Small intestine (tissue), 7 donors: ENCODE results near the gene ZNRF3. TPM values are rescaled to one million over a fixed set of nuclear protein-coding genes. Genes with fewer than 3 reads are reported as not detected.

ENCODE experiments used
- DNase-seq, 2 donors: peaks; one replicate each; pipeline versions ENCODE4 v3.0.0 to v3.0.0-alpha.2; 2013
- FAIRE-seq: peaks from 2 replicates; lab custom pipeline; 2012; peaks lifted over from hg19 to GRCh38; lab: Jason Lieb, UNC
- H3K27ac ChIP-seq, 3 donors: one replicate each; pipeline ENCODE4 v1.5.1; 2013; ENCODE audit warnings: low read length in 2 of 3, mild to moderate bottlenecking in 2 of 3, control low read depth in 1 of 3, inconsistent platforms in 1 of 3, low read depth in 1 of 3, moderate library complexity in 1 of 3
- H3K27me3 ChIP-seq, 3 donors: one replicate each; pipeline ENCODE4 v1.6.1; 2013; ENCODE audit warnings: low read length in 3 of 3, inconsistent platforms in 1 of 3; ENCODE audit not compliant: control insufficient read depth in 3 of 3, insufficient read depth in 3 of 3
- H3K36me3 ChIP-seq, 3 donors: one replicate each; pipeline ENCODE4 v1.6.1; 2013; ENCODE audit warnings: low read length in 3 of 3, inconsistent platforms in 1 of 3, low read depth in 1 of 3, mild to moderate bottlenecking in 1 of 3, moderate library complexity in 1 of 3; ENCODE audit not compliant: control insufficient read depth in 3 of 3, insufficient read depth in 2 of 3
- H3K4me1 ChIP-seq, 3 donors: one replicate each; pipeline ENCODE4 v1.6.1; 2013; ENCODE audit warnings: low read length in 2 of 3, inconsistent platforms in 1 of 3, low read depth in 1 of 3, mild to moderate bottlenecking in 1 of 3, moderate library complexity in 1 of 3; ENCODE audit not compliant: control insufficient read depth in 3 of 3, insufficient read depth in 2 of 3
- H3K4me3 ChIP-seq, 3 donors: one replicate each; pipeline ENCODE4 v1.5.1; 2013; ENCODE audit warnings: low read length in 3 of 3, control low read depth in 1 of 3, inconsistent platforms in 1 of 3, low read depth in 1 of 3, mild to moderate bottlenecking in 1 of 3, moderate library complexity in 1 of 3
- H3K9me3 ChIP-seq, 2 donors: one replicate each; pipeline ENCODE4 v1.6.1; 2013; ENCODE audit warnings: low read depth in 1 of 2, low read length in 1 of 2; ENCODE audit not compliant: control insufficient read depth in 2 of 2, insufficient read depth in 1 of 2
- WGBS, 3 donors: extraction: QIAGEN DNeasy Blood & Tissue Kit; methylation state at CpG; one replicate each; pipeline ENCODE4 v1.1.7; 2013; 5-methylcytosine and 5-hydroxymethylcytosine counted together
- polyA plus RNA-seq, 4 donors: library from polyadenylated mRNA; stranded (reverse) in 3 of 4; unstranded in 1 of 4; fragments of 200-250 nt in 3 of 4; fragments of 120-200 nt in 1 of 4; gene quantifications; one replicate each; pipeline versions ENCODE4 v1.2.1 to v1.2.3, GENCODE V29; 2013
- donor health status: healthy with polysubstance abuse.
- donor health status: control.
- donor health status: control.
- donor health status: Bipolar disorder and iron deficiency.
- donor health status: healthy.

ZNRF3 gene
- polyA plus RNA-seq, 4 donors = 0.22 to 9.1 (median 4.2) TPM

- H3K27ac ChIP-seq = no peak overlapping the region
- FAIRE-seq = no peak
These were observed 94.8 kb downstream of the ZNRF3 start for GRCh38 chr22:28978158-28978557.

GRCh38 chr22:28978863-28979796 lies 95.8 kb downstream of the ZNRF3 start:
- WGBS, 3 donors = 44 to 74% (median 56%) methylated on average over 4 of the region's 4 CpGs
- no peak overlapping the region for H3K27ac ChIP-seq
- H3K4me1 ChIP-seq = peaks cover 3 to 17% (median 5%) of the 10 kb centered on the region in 3 donors
- FAIRE-seq = no peak
- H3K27me3 ChIP-seq = no peaks in the 10 kb centered on the region
- no peak overlapping the region for H3K4me3 ChIP-seq
- DNase-seq = peak in 1 of 2 donors; percentile 53
- peaks cover 0 to 3% (median 0%) of the 10 kb centered on the region in 3 donors for H3K36me3 ChIP-seq
- H3K9me3 ChIP-seq = no peaks in the 10 kb centered on the region

More at GRCh38 chr22:28978158-28978557, 94.8 kb downstream of the ZNRF3 start:
- Histone ChIP-seq H3K9me3 (no peaks in the 10 kb centered on the region), H3K36me3 (peaks cover 0 to 3% (median 0%) of the 10 kb centered on the region in 3 donors), H3K4me3 (no peak overlapping the region), H3K27me3 (no peaks in the 10 kb centered on the region), H3K4me1 (peaks cover 3 to 17% (median 5%) of the 10 kb centered on the region in 3 donors)
- WGBS, 3 donors = 45 to 57% (median 49%) methylated on average over 6 of the region's 6 CpGs
- DNase-seq = no peak

DNA sequence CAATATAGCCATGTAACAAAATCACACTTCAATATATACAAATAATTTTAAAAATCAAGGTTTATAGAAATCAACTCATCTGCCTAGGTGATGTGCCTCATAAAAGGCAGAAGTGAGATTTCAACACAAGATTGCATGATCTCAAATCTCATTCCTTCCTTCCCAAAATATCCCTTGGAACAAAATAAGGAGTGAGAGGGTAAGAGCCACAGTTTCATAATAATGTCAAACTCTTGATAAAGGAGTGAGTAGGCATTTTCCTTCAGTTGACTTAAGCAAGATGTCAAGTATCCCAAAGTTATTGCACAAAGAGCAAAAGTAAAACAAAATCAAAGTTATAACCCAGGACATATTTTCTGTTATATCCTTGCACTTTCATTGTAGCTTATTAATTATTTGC lies 97.0 kb downstream of the ZNRF3 start:
- no peak overlapping the region for H3K27ac ChIP-seq
- no peaks in the 10 kb centered on the region for H3K27me3 ChIP-seq
- DNase-seq (no peak), FAIRE-seq (no peak)
- H3K4me3 ChIP-seq = no peak overlapping the region
- peaks cover 3 to 17% (median 5%) of the 10 kb centered on the region in 3 donors for H3K4me1 ChIP-seq
- H3K36me3 ChIP-seq = peaks cover 0 to 4% (median 0%) of the 10 kb centered on the region in 3 donors
- peaks cover 0 to 3% of the 10 kb centered on the region in 2 donors for H3K9me3 ChIP-seq

DNA sequence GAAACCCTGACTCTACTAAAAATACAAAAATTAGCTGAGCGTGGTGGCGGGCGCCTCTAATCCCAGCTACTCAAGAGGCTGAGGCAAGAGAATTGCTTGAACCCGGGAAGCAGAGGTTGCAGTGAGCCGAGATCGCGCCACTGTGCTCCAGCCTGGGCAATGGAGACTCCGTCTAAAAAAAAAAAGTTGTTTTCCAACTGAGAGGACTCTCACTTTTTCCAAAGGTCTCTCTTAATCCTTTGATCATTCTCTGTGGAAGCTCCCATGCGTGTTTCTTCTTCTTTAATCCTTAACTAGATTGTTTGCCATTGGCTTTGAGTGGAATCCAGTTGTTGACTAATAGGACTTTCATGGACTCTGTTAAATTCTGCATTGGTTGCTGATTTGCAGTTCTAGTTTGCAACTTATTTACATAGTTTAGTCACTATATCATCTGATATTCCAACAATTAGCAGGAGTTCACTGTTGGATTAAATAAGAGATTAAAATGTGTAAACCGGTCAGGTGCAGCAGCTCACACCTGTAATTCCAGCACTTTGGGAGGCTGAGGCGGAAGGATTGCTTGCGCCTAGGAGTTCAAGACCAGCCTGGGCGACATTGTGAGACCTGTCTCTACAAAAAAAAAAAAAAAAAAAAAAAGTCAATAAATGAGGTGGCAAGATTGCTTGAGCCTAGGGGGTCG lies 98.6 kb downstream of the ZNRF3 start:
- Histone ChIP-seq H3K4me3 (no peak overlapping the region), H3K27ac (no peak overlapping the region), H3K9me3 (peaks cover 0 to 9% of the 10 kb centered on the region in 2 donors), H3K36me3 (peaks cover 0 to 7% (median 0%) of the 10 kb centered on the region in 3 donors), H3K4me1 (peaks cover 3 to 14% (median 5%) of the 10 kb centered on the region in 3 donors), H3K27me3 (no peaks in the 10 kb centered on the region)
- WGBS, 3 donors = 87 to 92% (median 88%) methylated on average over 14 of the region's 14 CpGs
- DNase-seq (no peak), FAIRE-seq (no peak)

DNA sequence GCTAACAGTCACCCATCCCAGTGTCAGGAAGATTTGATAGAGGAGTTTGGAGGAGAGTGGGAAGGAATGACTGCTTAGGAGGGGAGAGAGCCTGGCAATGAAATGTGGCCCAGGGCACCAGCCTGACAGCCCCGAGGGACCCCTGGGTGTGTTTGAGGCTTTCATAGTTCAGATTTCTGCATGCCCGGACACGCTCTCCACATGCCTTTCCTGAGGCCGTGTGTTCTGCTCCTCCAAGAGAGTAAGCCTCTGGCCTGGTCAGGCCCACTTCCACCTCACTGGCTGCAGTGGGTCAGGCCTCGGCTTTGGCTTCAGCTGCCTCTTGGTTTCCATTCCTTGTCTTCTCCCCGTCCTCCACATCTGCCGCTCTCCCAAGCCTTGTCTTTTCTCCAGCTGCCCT lies 99.8 kb downstream of the ZNRF3 start:
- no peaks in the 10 kb centered on the region for H3K27me3 ChIP-seq
- peaks cover 0 to 9% of the 10 kb centered on the region in 2 donors for H3K9me3 ChIP-seq
- no peak overlapping the region for H3K27ac ChIP-seq
- WGBS, 3 donors = 91 to 95% (median 94%) methylated on average over 7 of the region's 7 CpGs
- FAIRE-seq (no peak), DNase-seq (no peak)
- H3K36me3 ChIP-seq = peaks cover 0 to 11% (median 0%) of the 10 kb centered on the region in 3 donors
- peaks cover 3 to 8% (median 5%) of the 10 kb centered on the region in 3 donors for H3K4me1 ChIP-seq
- no peak overlapping the region for H3K4me3 ChIP-seq

- no peaks in the 10 kb centered on the region for H3K27me3 ChIP-seq
- H3K36me3 ChIP-seq = peaks cover 0 to 15% (median 0%) of the 10 kb centered on the region in 3 donors
- peaks cover 0 to 9% of the 10 kb centered on the region in 2 donors for H3K9me3 ChIP-seq
- peaks cover 3 to 8% (median 5%) of the 10 kb centered on the region in 3 donors for H3K4me1 ChIP-seq
- H3K27ac ChIP-seq = no peak overlapping the region
- no peak for DNase-seq
- no peak overlapping the region for H3K4me3 ChIP-seq
- WGBS, 3 donors = 72 to 75% (median 74%) methylated on average over 4 of the region's 4 CpGs
- no peak for FAIRE-seq
These were observed 100.5 kb downstream of the ZNRF3 start for GRCh38 chr22:28983788-28984441.

GRCh38 chr22:28984482-28985158 lies 101.2 kb downstream of the ZNRF3 start:
- no peak for FAIRE-seq
- Histone ChIP-seq H3K9me3 (peaks cover 0 to 9% of the 10 kb centered on the region in 2 donors), H3K4me3 (no peak overlapping the region), H3K36me3 (peaks cover 0 to 20% (median 2%) of the 10 kb centered on the region in 3 donors), H3K27ac (no peak overlapping the region), H3K27me3 (no peaks in the 10 kb centered on the region), H3K4me1 (peaks cover 0 to 2% (median under 1%) of the 10 kb centered on the region in 3 donors)
- WGBS, 3 donors = 76 to 89% (median 84%) methylated on average over 6 of the region's 6 CpGs
- no peak for DNase-seq
